Neural progenitor cell (in vitro differentiated cells): ENCODE measurements around the gene TUBGCP3. TPM values are rescaled to one million over a fixed set of nuclear protein-coding genes. Genes with fewer than 3 reads are reported as not detected.

ENCODE experiments used
- DNase-seq: peaks from one replicate; pipeline ENCODE4 v3.0.0-alpha.2; 2016; ENCODE audit warnings: low spot score
- H2AFZ ChIP-seq: fragments of 200-600 bp; sonication (generic); replicated peaks from 2 replicates; pipeline ENCODE4 v1.6.1; 2016; ENCODE audit warnings: antibody characterized with exemption
- H3F3A ChIP-seq: fragments of 200-600 bp; sonication (generic); 2 replicates; pipeline ENCODE4 v1.6.1; 2016; ENCODE audit warnings: antibody characterized with exemption, low read depth
- H3K27ac ChIP-seq: fragments of 200-600 bp; sonication (generic); 2 replicates; pipeline ENCODE4 v1.5.1; 2016; ENCODE audit warnings: mild to moderate bottlenecking
- H3K27me3 ChIP-seq: fragments of 200-600 bp; sonication (generic); 2 replicates; pipeline ENCODE4 v1.6.1; 2016; ENCODE audit warnings: mild to moderate bottlenecking, moderate library complexity
- H3K36me3 ChIP-seq: fragments of 200-600 bp; sonication (generic); 2 replicates; pipeline ENCODE4 v1.5.1; 2016
- H3K4me1 ChIP-seq: fragments of 200-600 bp; sonication (generic); 2 replicates; pipeline ENCODE4 v1.6.1; 2016; ENCODE audit warnings: mixed run types
- H3K4me2 ChIP-seq: fragments of 200-600 bp; sonication (generic); 2 replicates; pipeline ENCODE4 v1.6.1; 2016
- H3K4me3 ChIP-seq: fragments of 200-600 bp; sonication (generic); 2 replicates; pipeline ENCODE4 v1.5.1; 2016
- H3K79me2 ChIP-seq: fragments of 200-600 bp; sonication (generic); 2 replicates; pipeline ENCODE4 v1.6.1; 2016; ENCODE audit warnings: low read depth
- H3K9ac ChIP-seq: fragments of 200-600 bp; sonication (generic); 2 replicates; pipeline ENCODE4 v1.6.1; 2016
- H3K9me3 ChIP-seq: fragments of 200-600 bp; sonication (generic); 2 replicates; pipeline ENCODE4 v1.5.1; 2016; ENCODE audit warnings: low read depth
- H4K20me1 ChIP-seq: fragments of 200-600 bp; sonication (generic); 2 replicates; pipeline ENCODE4 v1.6.1; 2016; ENCODE audit warnings: low read depth
- H3K27ac Mint-ChIP-seq: 3 replicates; pipeline ENCODE4 v1.8.0; 2021; ENCODE audit warnings: mixed read lengths
- H3K27me3 Mint-ChIP-seq: 2 replicates; pipeline ENCODE4 v1.8.0; 2022; ENCODE audit warnings: low read depth, mild to moderate bottlenecking, inconsistent platforms, moderate library complexity, mixed read lengths; ENCODE audit not compliant: insufficient read depth
- H3K36me3 Mint-ChIP-seq: 3 replicates; pipeline ENCODE4 v1.8.0; 2021; ENCODE audit warnings: mixed read lengths
- H3K4me1 Mint-ChIP-seq: 3 replicates; pipeline ENCODE4 v1.8.0; 2021; ENCODE audit warnings: mixed read lengths
- H3K4me3 Mint-ChIP-seq: 3 replicates; pipeline ENCODE4 v1.8.0; 2021; ENCODE audit warnings: mild to moderate bottlenecking, moderate library complexity, mixed read lengths
- H3K9me3 Mint-ChIP-seq: 3 replicates; pipeline ENCODE4 v1.8.0; 2020; ENCODE audit warnings: mixed read lengths
- CTCF ChIP-seq: fragments of 200-600 bp; sonication (generic); IDR thresholded peaks from 2 replicates; pipeline ENCODE4 v1.5.1; 2017; ENCODE audit warnings: antibody characterized with exemption, mild to moderate bottlenecking
- EZH2 ChIP-seq: fragments of 200-600 bp; sonication (generic); IDR thresholded peaks from 2 replicates; pipeline ENCODE4 v1.6.1; 2017; ENCODE audit warnings: antibody characterized with exemption, mild to moderate bottlenecking, moderate library complexity
- EZH2phosphoT487 ChIP-seq: fragments of 200-600 bp; sonication (generic); IDR thresholded peaks from 2 replicates; pipeline ENCODE4 v1.6.1; 2017; ENCODE audit warnings: antibody characterized with exemption
- total RNA-seq: library from RNA; depleted of rRNA; stranded (reverse); fragments of >200 nt; gene quantifications from 2 replicates; pipeline ENCODE4 v1.2.3, GENCODE V29; 2015; ENCODE audit warnings: low replicate concordance

TUBGCP3 gene
- total RNA-seq, 1 donor from 2014 or later: 33.6 TPM

DNA sequence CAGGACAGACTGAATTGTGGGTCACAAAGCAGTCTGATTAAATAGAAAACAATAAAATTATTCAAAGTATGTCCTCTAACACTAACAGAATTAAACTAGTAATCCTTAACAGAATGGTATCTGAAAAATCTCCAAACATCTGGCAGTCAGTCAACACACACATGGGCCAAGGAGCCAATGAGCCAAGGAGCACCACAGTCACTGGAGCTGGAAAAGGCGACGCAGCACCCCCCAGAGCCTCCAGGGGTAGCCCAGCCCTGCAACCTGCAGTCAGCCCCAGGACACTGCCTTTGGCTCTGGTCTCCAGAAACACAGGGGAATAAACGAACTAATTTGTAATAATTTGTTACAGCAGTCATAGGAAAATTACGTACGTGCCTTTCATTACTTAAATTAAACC is 12.3 kb downstream of the TUBGCP3 start:
- H3K36me3 Mint-ChIP-seq: peaks cover 29% of the 10 kb centered on the region
- H3K4me2 ChIP-seq: no peak overlapping the region
- no peak overlapping the region for H3K4me3 Mint-ChIP-seq
- peaks cover 5% of the 10 kb centered on the region for H3K27me3 Mint-ChIP-seq
- H2AFZ ChIP-seq: no peak overlapping the region
- no peaks in the 10 kb centered on the region for H3K4me1 Mint-ChIP-seq
- no peak for DNase-seq
- TF ChIP-seq EZH2: no peak
- no peak for TF ChIP-seq EZH2phosphoT487
- TF ChIP-seq CTCF: peak; percentile 10
- H3F3A ChIP-seq: no peaks in the 10 kb centered on the region
- H3K9me3 Mint-ChIP-seq: peaks cover 29% of the 10 kb centered on the region
- H3K79me2 ChIP-seq: peaks cover 97% of the 10 kb centered on the region
- no peaks in the 10 kb centered on the region for H3K9me3 ChIP-seq
- H3K36me3 ChIP-seq: peaks cover 7% of the 10 kb centered on the region
- no peak overlapping the region for H3K4me3 ChIP-seq
- H3K27ac Mint-ChIP-seq: no peak overlapping the region
- H3K4me1 ChIP-seq: peaks cover 6% of the 10 kb centered on the region
- no peak overlapping the region for H3K9ac ChIP-seq
- no peaks in the 10 kb centered on the region for H3K27me3 ChIP-seq
- no peak overlapping the region for H3K27ac ChIP-seq
- H4K20me1 ChIP-seq: peaks cover 45% of the 10 kb centered on the region

- TF ChIP-seq EZH2phosphoT487: no peak
- no peak for TF ChIP-seq CTCF
- no peak for TF ChIP-seq EZH2
- H2AFZ ChIP-seq: no peak overlapping the region
- no peaks in the 10 kb centered on the region for H3K27me3 ChIP-seq
- H3K36me3 ChIP-seq: peaks cover 5% of the 10 kb centered on the region
- H3K4me3 Mint-ChIP-seq: no peak overlapping the region
- no peaks in the 10 kb centered on the region for H3K9me3 ChIP-seq
- no peak overlapping the region for H3K27ac Mint-ChIP-seq
- no peaks in the 10 kb centered on the region for H3F3A ChIP-seq
- H3K4me1 Mint-ChIP-seq: no peaks in the 10 kb centered on the region
- H3K4me3 ChIP-seq: no peak overlapping the region
- no peak overlapping the region for H3K27ac ChIP-seq
- DNase-seq: no peak
- H3K9me3 Mint-ChIP-seq: peaks cover 29% of the 10 kb centered on the region
- H4K20me1 ChIP-seq: peaks cover 48% of the 10 kb centered on the region
- no peak overlapping the region for H3K4me2 ChIP-seq
- peaks cover 6% of the 10 kb centered on the region for H3K4me1 ChIP-seq
- peaks cover 26% of the 10 kb centered on the region for H3K36me3 Mint-ChIP-seq
- peaks cover 4% of the 10 kb centered on the region for H3K27me3 Mint-ChIP-seq
- peaks cover 97% of the 10 kb centered on the region for H3K79me2 ChIP-seq
- H3K9ac ChIP-seq: peak overlapping the region; percentile 47
Measured at GRCh38 chr13:112574834-112575613, 12.9 kb downstream of the TUBGCP3 start.

- H3K4me3 ChIP-seq: no peak overlapping the region
- no peak overlapping the region for H2AFZ ChIP-seq
- Mint-ChIP-seq H3K27ac (peak overlapping the region; percentile 44), H3K9me3 (peaks cover 24% of the 10 kb centered on the region), H3K4me1 (peaks cover 4% of the 10 kb centered on the region), H3K27me3 (peaks cover 3% of the 10 kb centered on the region), H3K36me3 (peaks cover 25% of the 10 kb centered on the region), H3K4me3 (no peak overlapping the region)
- H3F3A ChIP-seq: no peaks in the 10 kb centered on the region
- no peak for DNase-seq
- TF ChIP-seq CTCF (no peak), EZH2 (no peak), EZH2phosphoT487 (no peak)
- peaks cover 6% of the 10 kb centered on the region for H3K4me1 ChIP-seq
- no peak overlapping the region for H3K9ac ChIP-seq
- no peaks in the 10 kb centered on the region for H3K9me3 ChIP-seq
- no peaks in the 10 kb centered on the region for H3K27me3 ChIP-seq
- peaks cover 54% of the 10 kb centered on the region for H4K20me1 ChIP-seq
- no peak overlapping the region for H3K27ac ChIP-seq
- H3K79me2 ChIP-seq: peaks cover 97% of the 10 kb centered on the region
- H3K36me3 ChIP-seq: no peaks in the 10 kb centered on the region
- no peak overlapping the region for H3K4me2 ChIP-seq
Measured at GRCh38 chr13:112574416-112574815, 13.5 kb downstream of the TUBGCP3 start.
